ENCODE results near the gene CDK11B.
"Not testable (repeated sequence)": the region's sequence is repeated elsewhere in the genome, so short reads cannot be mapped to it uniquely, and the experiment has no call there.

The CDK11B gene

DNA sequence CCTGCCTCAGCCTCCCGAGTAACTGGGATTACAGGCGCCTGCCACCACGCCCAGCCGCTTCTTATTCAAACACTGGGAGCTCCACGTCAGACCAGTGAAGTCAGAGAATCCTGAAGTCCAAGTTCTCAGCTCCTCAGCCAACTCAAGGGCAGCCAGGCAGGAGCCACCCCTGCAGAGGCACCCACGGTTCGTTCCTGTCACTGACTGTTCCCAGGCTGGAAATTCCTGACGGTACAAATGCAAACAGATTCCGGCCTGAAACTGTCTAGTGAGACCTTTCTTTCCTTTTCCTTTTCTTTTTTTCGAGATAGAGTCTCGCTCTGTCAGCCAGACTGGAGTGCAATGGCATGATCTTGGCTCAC, 22.1 kb upstream of the CDK11B start:
- no peak for DNase-seq

DNA sequence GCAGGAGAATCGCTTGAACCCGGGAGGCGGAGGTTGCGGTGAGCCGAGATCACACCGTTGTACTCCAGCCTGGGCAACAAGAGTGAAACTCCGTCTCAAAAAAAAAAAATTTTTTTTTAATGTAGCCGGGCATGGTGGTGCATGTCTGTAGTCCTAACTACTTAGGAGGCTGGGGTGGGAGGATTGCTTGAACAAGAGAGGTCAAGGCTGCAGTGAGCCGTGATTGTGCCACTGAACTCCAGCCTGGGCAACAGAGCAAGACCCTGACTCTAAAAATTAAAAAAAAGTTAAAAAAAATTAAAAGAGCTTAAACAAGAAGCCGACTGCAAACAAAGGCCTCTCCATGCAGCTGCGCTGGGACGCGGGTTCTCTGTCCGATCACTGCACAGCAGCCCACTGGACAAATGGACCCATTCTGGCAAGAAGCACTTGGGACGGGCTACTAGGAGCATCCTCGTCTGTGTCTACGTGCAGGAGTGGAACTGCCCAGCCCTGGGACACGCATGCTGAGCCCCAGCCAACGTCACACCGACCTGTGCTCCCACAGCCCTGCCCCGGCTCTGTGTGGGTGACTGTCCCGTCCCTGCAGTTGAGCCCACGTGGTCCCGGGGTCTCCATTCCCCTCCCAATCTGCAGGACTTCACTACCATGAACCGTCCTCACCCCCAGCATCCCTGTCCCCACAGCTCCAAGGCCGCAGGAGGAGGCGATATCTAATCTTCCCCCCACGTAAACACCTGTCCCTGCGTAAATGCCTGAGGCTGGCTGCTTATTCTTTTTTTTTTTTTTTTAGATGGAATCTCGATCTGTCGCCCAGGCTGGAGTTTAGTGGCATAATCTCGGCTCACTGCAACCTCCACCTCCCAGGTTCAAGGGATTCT, 21.5 kb upstream of the CDK11B start:
- DNase-seq, result no peak

DNA sequence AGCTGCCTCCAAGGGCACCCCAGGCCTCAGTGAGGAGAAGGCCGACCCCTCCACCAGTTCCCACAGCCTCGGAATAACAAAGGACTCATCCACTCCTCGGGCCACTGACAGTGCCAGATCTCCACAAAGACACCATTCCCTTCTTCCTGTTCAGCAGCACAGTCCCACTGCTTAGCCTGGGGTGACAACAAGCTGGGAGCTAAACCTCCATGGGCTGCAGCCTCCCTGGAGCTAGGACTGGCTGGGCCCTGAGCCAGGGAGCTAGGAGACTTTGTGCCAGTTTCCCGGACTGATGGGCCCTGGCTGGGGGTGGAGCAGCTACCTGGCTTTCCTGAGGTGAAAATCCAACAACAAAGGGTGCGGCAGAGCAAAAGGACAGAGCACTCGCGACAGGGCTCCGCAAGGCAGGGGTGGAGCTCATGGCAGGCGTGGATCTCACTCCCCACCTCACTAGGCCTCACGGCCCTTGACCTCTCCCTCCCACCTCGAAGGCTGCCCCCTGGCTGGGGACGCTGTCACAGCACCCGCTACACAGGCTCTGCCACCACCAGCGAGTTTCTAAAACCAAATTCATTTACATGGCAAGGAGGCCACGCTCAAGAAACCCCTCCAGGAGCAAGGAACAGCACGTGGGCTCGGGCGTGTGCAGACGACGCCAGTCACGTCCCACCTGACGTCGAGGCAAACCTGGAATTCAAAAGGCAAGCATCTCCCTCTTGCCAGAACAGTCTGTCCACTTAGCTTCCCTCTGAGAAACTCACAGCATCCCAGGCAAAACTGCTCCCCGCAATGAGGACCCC, 20.0 kb upstream of the CDK11B start:
- no peak for DNase-seq

DNA sequence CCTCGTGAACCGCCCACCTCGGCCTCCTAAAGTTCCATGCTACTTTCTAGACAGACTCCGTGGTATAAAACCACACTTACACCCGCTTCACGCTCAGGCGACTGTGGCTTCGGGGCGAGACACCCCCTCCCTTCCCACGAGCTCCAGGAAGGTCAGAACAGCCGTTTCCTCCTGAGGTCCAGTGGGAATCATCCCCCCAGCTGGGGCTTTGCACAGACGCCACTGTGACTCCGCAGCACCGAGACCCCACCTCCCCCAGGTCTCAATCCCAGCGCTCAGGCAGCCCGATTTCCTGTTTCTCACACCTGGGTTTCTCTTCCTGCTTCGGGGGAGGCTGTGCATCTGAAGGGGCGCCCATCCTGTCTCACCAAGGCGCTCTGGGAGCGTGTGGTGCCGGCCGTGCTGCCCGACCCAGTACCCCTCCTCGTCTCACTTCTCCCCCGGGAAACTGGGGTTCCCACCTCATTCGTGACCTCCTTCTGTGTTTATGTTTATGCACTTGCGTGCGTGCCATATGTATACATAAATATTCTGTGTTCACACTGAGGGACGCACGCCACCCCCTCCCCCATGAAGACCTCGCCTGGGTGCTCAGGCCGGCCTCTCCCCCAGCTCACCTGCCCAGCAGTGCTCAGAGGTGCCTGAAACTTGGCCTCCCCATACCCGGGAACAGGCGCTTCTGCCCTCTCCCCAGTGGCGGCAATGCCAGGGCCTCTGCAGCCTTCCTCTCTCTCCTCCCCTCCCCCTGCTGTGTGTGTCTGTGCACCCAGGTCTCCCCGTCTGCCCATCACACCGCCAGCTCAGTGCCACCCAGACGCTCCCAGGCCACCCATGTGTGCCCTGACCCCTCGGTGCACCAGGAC, 19.1 kb upstream of the CDK11B start:
- DNase-seq, result no peak

DNA sequence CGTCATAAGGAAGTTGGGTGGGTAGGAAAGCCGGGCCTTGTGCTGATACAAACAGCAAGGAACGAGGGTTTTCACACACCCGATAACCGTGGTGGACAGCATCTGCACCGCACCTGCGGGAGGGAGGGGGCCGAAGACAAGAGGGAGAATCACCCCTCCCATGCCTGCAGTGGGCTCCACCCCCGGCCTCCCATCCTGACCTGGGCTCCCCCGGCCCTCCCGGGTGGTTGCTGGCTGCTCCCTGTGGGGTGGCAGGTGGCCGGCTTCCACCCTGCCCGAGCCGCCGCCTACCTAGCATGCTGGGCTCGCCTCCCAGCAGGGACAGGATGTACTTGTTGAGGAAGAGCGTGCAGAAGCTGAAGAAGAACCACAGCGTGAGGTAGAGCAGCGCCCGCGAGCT, 17.3 kb upstream of the CDK11B start:
- not testable (repeated sequence) for DNase-seq

DNA sequence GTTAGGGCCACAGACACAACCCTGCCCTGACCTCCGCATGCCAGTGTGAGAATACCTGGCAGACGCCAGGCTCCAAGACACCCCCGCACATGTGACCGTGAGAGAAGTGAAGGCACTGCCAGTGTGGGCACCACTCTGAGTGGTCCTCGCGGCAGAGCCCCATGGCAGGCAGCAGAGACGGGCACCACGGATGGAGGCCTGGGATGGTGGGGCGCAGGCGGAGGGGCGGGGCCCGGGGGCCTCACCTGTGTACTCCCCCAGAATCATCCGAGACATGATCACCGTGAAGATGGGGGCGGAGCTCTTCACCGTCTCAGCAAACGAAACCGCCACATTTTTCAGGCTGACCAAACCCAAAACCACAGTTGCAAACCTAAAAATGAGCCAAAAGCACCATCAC, 16.4 kb upstream of the CDK11B start:
- DNase-seq, result not testable (repeated sequence)

DNA sequence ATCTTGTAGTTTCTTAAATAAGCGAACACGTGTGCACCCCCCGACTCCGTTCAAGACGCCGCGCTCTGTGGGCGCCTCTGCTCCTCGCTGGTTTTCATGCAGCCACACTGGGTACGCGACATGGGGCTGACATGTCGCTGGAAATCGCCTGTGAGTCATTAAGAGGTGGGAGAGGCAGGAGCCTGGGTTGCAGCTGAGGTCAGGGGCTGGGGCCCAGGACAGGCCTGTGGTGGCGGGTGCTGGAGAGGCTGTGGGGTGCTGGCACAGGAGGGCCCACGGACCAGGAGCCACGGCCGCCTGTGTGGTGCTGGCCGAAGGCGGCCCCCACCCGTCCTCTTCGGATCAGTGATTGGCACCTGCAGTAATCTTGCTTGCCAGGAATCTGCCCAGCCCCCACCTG, 16.0 kb upstream of the CDK11B start:
- not testable (repeated sequence) for DNase-seq

DNA sequence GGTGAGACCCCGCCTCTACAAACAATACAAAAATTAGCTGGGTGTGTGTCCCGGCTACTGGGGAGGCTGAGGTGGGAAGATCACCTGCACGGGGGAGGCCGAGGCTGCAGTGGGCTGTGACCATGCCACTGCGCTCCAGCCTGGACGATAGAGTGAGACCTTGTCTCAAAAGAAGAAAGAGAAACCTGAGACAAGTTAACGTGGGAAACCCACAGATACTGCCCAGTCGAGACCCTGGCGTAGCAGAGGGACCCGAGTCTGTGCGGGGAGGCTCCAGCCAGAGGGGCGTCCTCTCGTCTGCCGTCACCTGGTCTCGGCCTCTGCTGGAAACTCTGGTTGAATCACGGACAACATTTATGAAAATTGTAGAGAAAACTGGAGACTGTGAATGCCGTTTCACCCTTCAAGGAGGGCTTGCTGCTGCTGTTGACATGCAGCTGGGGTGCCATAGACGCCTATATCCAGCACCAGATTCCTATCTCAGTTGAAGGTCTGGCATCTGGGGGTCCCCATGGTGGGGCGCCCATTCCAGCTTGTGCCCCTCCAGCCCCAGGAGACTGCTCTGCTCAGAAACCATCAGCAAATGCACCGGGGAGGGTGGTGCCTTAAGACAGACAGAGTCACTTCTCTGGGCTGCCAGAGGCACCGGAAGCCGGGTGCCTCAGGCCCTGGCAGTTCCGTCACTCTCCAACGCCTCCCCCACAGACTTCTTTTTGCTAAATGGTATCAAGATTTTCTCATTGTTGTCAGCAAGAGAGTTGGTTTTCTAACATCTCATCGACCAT, 13.6 kb upstream of the CDK11B start:
- no peak for DNase-seq

DNA sequence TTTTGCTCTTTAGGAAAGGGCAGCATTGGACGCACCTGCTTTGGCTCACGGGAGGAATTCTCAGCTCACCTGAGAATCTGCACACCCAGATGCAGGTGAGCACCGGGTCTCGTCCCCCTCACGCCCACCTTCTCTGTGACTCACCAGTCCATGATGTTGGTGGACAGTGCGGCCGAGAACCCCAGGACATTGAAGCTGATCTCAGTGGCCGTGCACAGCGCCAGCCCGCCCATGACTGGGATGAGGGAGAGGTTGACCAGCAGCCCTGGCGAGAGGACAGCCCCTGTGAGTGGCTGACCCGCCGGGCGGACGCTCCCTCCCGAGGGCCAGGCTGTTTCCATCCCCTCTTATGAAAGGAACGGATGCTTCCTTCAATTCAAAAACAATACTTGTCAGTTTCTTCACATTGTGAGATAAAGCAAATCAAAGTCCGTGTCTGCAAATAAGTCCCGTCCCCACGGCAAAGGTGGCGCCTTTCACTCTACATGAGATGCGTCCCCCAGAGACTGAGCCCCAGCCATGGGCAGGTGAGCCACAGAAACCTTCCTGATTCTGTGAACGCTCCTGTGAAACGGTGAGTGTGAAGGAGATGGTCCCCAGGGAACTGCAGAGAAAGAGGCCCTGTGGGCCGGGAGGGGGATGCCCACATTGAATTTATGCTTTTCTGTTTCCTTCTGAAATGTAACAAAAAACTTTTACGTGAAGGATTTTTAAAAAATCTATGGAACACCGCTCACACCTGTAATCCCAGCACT, 12.7 kb upstream of the CDK11B start:
- DNase-seq, result no peak

DNA sequence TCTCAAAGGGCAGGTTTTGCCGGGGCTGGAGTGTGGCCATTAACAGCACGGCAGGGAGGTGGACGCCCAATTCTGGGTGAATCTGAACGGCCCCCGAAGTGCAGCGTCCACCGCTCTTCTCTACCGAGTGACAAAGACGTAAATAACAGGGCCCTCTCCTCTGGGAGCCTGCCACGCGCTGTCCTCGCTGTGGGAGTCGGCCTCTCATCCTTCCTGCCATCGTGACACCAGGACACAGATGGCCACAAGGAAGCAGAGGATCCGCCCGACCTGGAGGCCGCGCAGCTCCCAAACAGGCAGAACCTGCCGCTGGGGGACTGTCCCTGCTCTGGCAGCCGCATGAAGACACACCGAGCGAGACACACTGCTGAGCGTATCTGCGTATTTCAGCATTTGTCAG, 12.1 kb upstream of the CDK11B start:
- DNase-seq, result no peak

DNA sequence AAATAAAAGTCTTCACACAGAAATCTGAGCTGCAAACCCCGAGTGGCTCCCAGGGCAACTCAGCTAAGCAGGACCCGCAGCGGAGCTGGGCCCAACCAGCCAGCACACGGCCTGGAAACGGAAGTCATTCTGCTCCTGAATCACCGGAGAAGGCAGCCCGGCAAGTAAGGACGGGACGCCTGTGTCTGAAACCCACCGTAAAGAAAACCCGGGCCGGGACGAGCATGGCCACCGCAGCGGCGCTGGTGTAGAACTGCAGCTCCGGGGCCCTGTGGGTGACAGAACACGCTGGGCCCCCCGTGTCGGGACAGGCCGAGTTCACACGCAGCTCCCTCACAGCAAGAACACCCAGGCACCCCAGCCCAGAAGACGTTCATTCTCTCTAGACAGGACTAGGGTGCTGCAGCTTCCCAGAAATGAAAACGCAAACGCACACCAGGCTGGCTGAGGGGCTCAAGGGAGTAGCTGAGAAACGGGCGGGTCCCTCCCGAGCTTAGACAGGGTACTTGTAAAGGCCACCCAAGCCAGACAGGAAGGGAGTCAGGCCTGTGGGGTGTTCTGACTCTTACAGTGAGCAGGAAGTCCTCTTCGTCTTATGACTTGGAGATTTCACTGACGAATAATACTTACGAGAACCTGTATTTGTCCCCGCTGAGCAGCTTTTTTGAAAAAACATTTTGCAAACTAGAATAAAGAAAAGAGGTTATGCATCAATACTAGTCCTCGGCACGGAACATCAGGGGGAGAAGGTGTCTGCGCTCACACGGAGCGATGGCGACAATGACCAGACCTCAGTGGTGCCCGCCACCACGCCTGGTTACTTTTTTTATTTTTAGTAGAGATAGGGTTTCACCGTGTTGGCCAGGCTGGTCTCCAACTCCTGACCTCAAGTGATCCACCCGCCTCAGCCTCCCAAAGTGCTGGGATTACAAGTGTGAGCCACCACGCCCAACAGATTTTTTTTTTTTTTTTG, 10.9 kb upstream of the CDK11B start:
- DNase-seq, result no peak

DNA sequence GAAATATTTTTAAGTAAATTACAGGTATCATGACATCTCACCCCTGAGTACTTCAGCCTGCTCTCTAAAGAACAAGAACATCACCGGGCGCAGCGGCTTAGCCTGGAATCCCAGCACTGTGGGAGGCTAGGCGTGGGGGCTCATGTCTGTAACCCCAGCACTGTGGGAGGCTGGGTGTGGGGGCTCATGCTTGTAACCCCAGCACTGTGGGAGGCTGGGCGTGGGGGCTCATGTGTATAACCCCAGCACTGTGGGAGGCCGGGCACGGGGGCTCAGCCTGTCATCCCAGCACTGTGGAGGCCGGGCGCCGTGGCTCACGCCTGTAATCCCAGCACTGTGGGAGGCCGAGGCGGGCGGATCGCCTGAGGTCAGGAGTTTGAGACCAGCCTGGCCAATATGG, 7.7 kb upstream of the CDK11B start:
- DNase-seq, result no peak

DNA sequence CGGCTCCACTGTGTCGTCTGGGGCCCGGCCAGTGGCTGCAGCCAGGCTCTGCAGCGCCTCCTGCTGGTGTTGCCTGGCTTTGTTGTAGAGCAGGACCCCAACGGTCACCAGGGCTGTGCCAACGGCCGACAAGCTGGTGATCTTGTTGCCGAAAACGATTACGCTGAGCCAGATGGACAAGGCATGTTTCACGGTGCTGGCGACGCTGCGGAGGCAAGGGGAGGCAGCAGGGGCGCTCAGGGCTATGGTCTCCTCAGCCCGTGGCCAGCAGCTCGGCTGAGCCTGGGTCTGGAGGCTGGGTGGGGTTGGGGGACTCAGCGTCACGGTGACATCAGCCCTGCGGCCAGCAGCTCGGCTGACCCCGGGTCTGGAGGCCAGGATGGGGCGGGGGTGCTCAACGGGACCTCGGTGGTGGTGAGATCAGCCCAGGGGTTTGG, 7.0 kb upstream of the CDK11B start:
- DNase-seq, result no peak

DNA sequence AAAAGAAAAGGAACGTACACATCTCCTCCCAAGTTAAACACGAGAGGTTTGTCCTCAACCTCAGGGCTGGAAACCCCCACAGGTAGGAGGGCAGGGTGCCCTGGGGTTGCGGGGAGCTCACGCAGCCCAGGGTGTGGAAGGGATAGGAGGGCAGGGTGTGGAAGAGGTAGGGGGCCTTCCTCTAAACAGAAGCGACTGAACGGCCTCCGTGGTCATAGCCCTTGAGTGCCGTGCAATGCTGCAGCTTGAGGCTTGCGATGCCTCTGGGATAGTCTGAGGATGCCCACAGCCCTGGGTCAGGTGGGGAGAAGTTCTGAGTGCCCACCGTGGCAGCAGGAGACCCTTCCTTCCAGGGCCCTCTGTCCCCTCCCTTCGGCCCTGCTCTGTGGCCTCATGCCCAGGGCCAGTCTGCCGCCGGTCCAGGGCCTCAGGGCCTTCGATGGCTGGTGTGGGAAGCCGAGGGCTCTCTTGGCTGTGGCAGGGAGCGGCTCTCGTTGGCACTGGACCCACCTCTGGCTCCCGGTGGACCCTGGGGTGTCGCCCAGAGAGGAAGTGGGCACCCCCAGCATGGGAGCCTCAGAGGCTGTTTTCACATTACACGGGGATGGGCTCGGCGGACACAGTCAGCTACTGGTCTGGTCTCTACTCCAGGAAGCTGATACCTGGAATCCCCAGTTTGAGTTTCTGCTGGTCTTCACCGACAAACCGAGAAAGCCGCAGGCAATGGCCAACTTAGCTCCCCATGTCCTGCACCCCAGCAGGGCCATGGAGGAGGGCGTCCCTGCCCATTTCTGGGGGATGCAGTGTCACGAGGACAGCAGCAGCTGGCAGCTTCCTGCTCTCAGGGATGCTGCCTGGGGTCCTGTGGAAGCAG, 6.4 kb upstream of the CDK11B start:
- DNase-seq, result no peak

DNA sequence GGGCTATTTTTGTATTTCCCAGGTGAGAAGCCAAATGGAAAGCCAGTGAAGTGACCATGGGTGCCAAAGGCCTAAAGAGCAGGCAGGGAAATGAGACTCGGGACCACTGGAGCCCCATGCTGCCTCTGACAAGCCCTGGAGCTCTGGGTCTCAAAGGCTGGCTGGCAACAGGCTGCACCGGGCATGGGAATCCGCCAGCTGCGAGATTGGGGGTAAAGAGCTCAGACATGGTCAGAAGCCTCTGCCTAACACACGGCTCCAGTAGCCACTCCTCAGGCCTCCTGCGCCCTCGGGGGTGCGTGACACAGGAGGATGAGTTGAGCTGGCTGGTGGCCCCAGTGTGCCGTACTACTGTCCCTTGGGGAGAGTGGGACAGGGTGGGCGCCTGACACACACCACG, 5.5 kb upstream of the CDK11B start:
- not testable (repeated sequence) for DNase-seq

DNA sequence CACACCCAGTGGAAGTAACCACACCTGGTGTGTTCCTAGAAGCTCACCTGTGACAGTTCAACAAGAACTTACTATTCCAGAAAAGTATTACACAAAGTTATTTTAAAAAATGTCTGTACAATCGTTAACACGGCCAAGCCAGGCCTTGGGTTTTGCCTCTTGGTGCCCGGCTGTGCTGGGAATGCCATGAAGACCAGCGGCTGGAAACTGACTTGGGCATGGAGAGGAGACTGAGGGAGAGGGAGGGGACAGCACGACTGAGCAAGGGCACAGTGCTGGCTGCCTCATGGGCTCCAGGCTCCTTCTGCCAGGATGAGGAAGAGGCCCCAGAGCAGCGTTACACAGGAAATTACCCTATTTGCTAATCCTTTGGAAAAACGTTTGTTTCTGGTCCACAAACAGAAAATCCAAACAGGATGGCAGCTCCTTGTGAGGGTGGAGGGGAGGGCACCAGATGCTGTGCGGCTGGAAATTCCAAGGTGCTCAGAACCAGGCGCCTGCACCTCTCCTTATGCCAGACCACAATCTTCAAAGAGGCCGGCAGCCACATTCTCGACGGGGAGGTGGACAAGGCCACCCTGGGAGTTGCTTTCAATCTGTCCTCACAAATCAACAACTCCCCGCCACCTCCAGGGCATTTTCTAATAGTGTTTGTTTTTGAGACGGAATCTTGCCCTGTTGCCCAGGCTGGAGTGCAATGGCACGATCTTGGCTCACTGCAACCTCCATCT, 4.2 kb upstream of the CDK11B start:
- not testable (repeated sequence) for DNase-seq

DNA sequence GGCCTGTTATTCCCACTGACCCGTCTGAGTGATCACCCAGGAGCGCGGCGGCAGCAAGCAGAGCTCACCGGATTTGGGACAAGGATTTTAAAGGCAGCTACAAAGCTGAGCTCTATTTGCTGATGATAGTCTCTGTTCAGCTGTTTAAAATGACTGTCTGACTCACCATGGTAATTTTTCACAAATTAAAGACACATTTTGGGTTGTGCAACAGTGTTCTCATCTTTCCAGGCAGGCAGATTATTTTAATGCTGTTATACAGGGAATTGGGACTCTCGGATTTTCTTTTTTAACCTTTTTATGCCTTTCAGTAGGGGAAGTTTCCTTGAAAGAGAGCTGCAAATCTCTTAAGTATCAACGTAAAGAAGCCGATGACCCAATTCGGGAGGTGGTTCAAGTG, 3.6 kb upstream of the CDK11B start:
- not testable (repeated sequence) for DNase-seq

DNA sequence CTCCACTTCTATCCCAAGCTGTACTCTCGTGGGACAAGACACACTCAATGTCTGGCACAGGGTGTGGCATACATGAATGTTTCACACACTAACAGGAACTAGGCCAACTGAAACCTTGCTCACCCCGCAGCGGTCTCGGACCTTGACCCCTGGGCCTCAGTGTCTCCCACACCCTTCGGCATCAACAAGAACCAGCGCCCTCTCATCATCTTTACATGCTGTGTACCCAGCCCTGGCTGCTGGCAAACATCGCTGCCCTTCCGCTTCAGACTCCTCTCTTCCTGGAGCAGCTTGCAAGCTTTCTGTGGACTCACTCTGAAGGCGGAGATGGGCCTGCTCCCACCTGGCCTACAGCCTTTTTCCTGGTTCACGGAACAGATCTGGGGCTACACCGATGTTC, 10.5 kb downstream of the CDK11B start:
- not testable (repeated sequence) for DNase-seq

Data from NCI-H1092 (cell line).